ENCODE measurements around the gene SHC3. TPM values are rescaled to one million over a fixed set of nuclear protein-coding genes. Genes with fewer than 3 reads are reported as not detected.

Gene SHC3
- 3.8 TPM for polyA plus RNA-seq (2013, experiment 1 of 2)
- polyA plus RNA-seq (2013, experiment 2 of 2): 2.2 TPM

GRCh38 chr9:89177944-89178829 is at the start of gene SHC3:
TSS of gene SHC3 (minus strand) at chr9:89178818. CDS start at chr9:89178460, 358 bp downstream.
- H3K36me3 ChIP-seq (ENCODE audit: control insufficient read depth, insufficient read depth, low read length): no peaks in the 10 kb centered on the region
- 0 to 1% methylated on average over 63 to 87 of the region's 96 CpGs for WGBS, 2 experiments (ENCODE audit: insufficient coverage in 2 of 2)
- H3K9me3 ChIP-seq (ENCODE audit: control insufficient read depth, low read length): no peaks in the 10 kb centered on the region
- peaks cover 17% of the 10 kb centered on the region for H3K4me1 ChIP-seq (ENCODE audit: control insufficient read depth, insufficient read depth, low read length, poor library complexity, severe bottlenecking)
- H3K4me3 ChIP-seq (ENCODE audit: extremely low read depth, insufficient read depth, low read length, poor library complexity, severe bottlenecking): peak within 1 kb of the TSS; percentile 57
- peak within 1 kb of the TSS; percentile 95 for H3K27ac ChIP-seq (ENCODE audit: low read depth, low read length, severe bottlenecking)

GRCh38 chr9:89225991-89226471 is 47.4 kb upstream of the SHC3 start:
- WGBS, 2 experiments (ENCODE audit: insufficient coverage in 2 of 2): 33 to 46% methylated on average over 4 to 5 of the region's 5 CpGs
- Histone ChIP-seq H3K36me3 (ENCODE audit: control insufficient read depth, insufficient read depth, low read length) (no peaks in the 10 kb centered on the region), H3K4me1 (ENCODE audit: control insufficient read depth, insufficient read depth, low read length, poor library complexity, severe bottlenecking) (peaks cover 3% of the 10 kb centered on the region), H3K9me3 (ENCODE audit: control insufficient read depth, low read length) (no peaks in the 10 kb centered on the region), H3K27ac (ENCODE audit: low read depth, low read length, severe bottlenecking) (peak overlapping the region; percentile 87), H3K4me3 (ENCODE audit: extremely low read depth, insufficient read depth, low read length, poor library complexity, severe bottlenecking) (no peak overlapping the region)

- Histone ChIP-seq H3K4me3 (ENCODE audit: extremely low read depth, insufficient read depth, low read length, poor library complexity, severe bottlenecking) (no peak overlapping the region), H3K27ac (ENCODE audit: low read depth, low read length, severe bottlenecking) (peak overlapping the region; percentile 87), H3K9me3 (ENCODE audit: control insufficient read depth, low read length) (no peaks in the 10 kb centered on the region), H3K36me3 (ENCODE audit: control insufficient read depth, insufficient read depth, low read length) (no peaks in the 10 kb centered on the region), H3K4me1 (ENCODE audit: control insufficient read depth, insufficient read depth, low read length, poor library complexity, severe bottlenecking) (peaks cover 3% of the 10 kb centered on the region)
- WGBS, 2 experiments (ENCODE audit: insufficient coverage in 2 of 2): 79 to 82% methylated on average over 2 to 4 of the region's 5 CpGs
Measured at GRCh38 chr9:89225587-89225986, 47.0 kb upstream of the SHC3 start.

- H3K27ac ChIP-seq (ENCODE audit: low read depth, low read length, severe bottlenecking): no peak overlapping the region
- H3K4me3 ChIP-seq (ENCODE audit: extremely low read depth, insufficient read depth, low read length, poor library complexity, severe bottlenecking): no peak overlapping the region
- no peaks in the 10 kb centered on the region for H3K36me3 ChIP-seq (ENCODE audit: control insufficient read depth, insufficient read depth, low read length)
- WGBS, 2 experiments (ENCODE audit: insufficient coverage in 2 of 2): 88 to 95% methylated on average over 1 to 3 of the region's 4 CpGs
- peaks cover 3% of the 10 kb centered on the region for H3K4me1 ChIP-seq (ENCODE audit: control insufficient read depth, insufficient read depth, low read length, poor library complexity, severe bottlenecking)
- no peaks in the 10 kb centered on the region for H3K9me3 ChIP-seq (ENCODE audit: control insufficient read depth, low read length)
Measured at GRCh38 chr9:89225036-89225435, 46.4 kb upstream of the SHC3 start.

GRCh38 chr9:89224633-89225032 is 46.0 kb upstream of the SHC3 start:
- Histone ChIP-seq H3K4me3 (ENCODE audit: extremely low read depth, insufficient read depth, low read length, poor library complexity, severe bottlenecking) (no peak overlapping the region), H3K36me3 (ENCODE audit: control insufficient read depth, insufficient read depth, low read length) (no peaks in the 10 kb centered on the region), H3K9me3 (ENCODE audit: control insufficient read depth, low read length) (no peaks in the 10 kb centered on the region), H3K27ac (ENCODE audit: low read depth, low read length, severe bottlenecking) (no peak overlapping the region), H3K4me1 (ENCODE audit: control insufficient read depth, insufficient read depth, low read length, poor library complexity, severe bottlenecking) (peaks cover 3% of the 10 kb centered on the region)
- WGBS, 2 experiments (ENCODE audit: insufficient coverage in 2 of 2): 87 to 92% methylated on average over 2 to 4 of the region's 4 CpGs

- Histone ChIP-seq H3K9me3 (ENCODE audit: control insufficient read depth, low read length) (no peaks in the 10 kb centered on the region), H3K27ac (ENCODE audit: low read depth, low read length, severe bottlenecking) (no peak overlapping the region), H3K36me3 (ENCODE audit: control insufficient read depth, insufficient read depth, low read length) (no peaks in the 10 kb centered on the region), H3K4me3 (ENCODE audit: extremely low read depth, insufficient read depth, low read length, poor library complexity, severe bottlenecking) (no peak overlapping the region), H3K4me1 (ENCODE audit: control insufficient read depth, insufficient read depth, low read length, poor library complexity, severe bottlenecking) (peaks cover 3% of the 10 kb centered on the region)
- WGBS, 2 experiments (ENCODE audit: insufficient coverage in 2 of 2): 82 to 89% methylated on average over 2 of the region's 5 CpGs
Measured at GRCh38 chr9:89223396-89223977, 44.9 kb upstream of the SHC3 start.

- H3K4me1 ChIP-seq (ENCODE audit: control insufficient read depth, insufficient read depth, low read length, poor library complexity, severe bottlenecking): no peaks in the 10 kb centered on the region
- WGBS, 2 experiments (ENCODE audit: insufficient coverage in 2 of 2): 73 to 96% methylated on average over 3 of the region's 5 CpGs
- no peak overlapping the region for H3K27ac ChIP-seq (ENCODE audit: low read depth, low read length, severe bottlenecking)
- H3K36me3 ChIP-seq (ENCODE audit: control insufficient read depth, insufficient read depth, low read length): no peaks in the 10 kb centered on the region
- H3K4me3 ChIP-seq (ENCODE audit: extremely low read depth, insufficient read depth, low read length, poor library complexity, severe bottlenecking): no peak overlapping the region
- H3K9me3 ChIP-seq (ENCODE audit: control insufficient read depth, low read length): peaks cover 3% of the 10 kb centered on the region
Measured at GRCh38 chr9:89219637-89220036, 41.0 kb upstream of the SHC3 start.

GRCh38 chr9:89218040-89218928 is 39.7 kb upstream of the SHC3 start:
- WGBS, 2 experiments (ENCODE audit: insufficient coverage in 2 of 2): 61 to 74% methylated on average over 7 of the region's 11 CpGs
- no peak overlapping the region for H3K4me3 ChIP-seq (ENCODE audit: extremely low read depth, insufficient read depth, low read length, poor library complexity, severe bottlenecking)

GRCh38 chr9:89215342-89215741 is 36.7 kb upstream of the SHC3 start:
- Histone ChIP-seq H3K27ac (ENCODE audit: low read depth, low read length, severe bottlenecking) (no peak overlapping the region), H3K9me3 (ENCODE audit: control insufficient read depth, low read length) (peaks cover 3% of the 10 kb centered on the region), H3K4me3 (ENCODE audit: extremely low read depth, insufficient read depth, low read length, poor library complexity, severe bottlenecking) (no peak overlapping the region), H3K4me1 (ENCODE audit: control insufficient read depth, insufficient read depth, low read length, poor library complexity, severe bottlenecking) (no peaks in the 10 kb centered on the region), H3K36me3 (ENCODE audit: control insufficient read depth, insufficient read depth, low read length) (no peaks in the 10 kb centered on the region)
- 67 to 72% methylated on average over 3 of the region's 3 CpGs for WGBS, 2 experiments (ENCODE audit: insufficient coverage in 2 of 2)

More at GRCh38 chr9:89218040-89218928, 39.7 kb upstream of the SHC3 start:
- Histone ChIP-seq H3K36me3 (ENCODE audit: control insufficient read depth, insufficient read depth, low read length) (no peaks in the 10 kb centered on the region), H3K9me3 (ENCODE audit: control insufficient read depth, low read length) (peaks cover 3% of the 10 kb centered on the region), H3K27ac (ENCODE audit: low read depth, low read length, severe bottlenecking) (no peak overlapping the region), H3K4me1 (ENCODE audit: control insufficient read depth, insufficient read depth, low read length, poor library complexity, severe bottlenecking) (no peaks in the 10 kb centered on the region)

GRCh38 chr9:89213396-89213880 is 34.8 kb upstream of the SHC3 start:
- no peak overlapping the region for H3K27ac ChIP-seq (ENCODE audit: low read depth, low read length, severe bottlenecking)
- WGBS, 2 experiments (ENCODE audit: insufficient coverage in 2 of 2): 89% methylated on average over 3 of the region's 3 CpGs; no CpG with 5 or more reads in 1 of the 2 experiments
- H3K9me3 ChIP-seq (ENCODE audit: control insufficient read depth, low read length): peaks cover 3% of the 10 kb centered on the region
- H3K4me1 ChIP-seq (ENCODE audit: control insufficient read depth, insufficient read depth, low read length, poor library complexity, severe bottlenecking): no peaks in the 10 kb centered on the region
- no peaks in the 10 kb centered on the region for H3K36me3 ChIP-seq (ENCODE audit: control insufficient read depth, insufficient read depth, low read length)
- H3K4me3 ChIP-seq (ENCODE audit: extremely low read depth, insufficient read depth, low read length, poor library complexity, severe bottlenecking): no peak overlapping the region
